Inferior parietal cortex (tissue), 1 donor: ENCODE data around the gene ANKRD66.
"Not testable (repeated sequence)": the region's sequence is repeated elsewhere in the genome, so short reads cannot be mapped to it uniquely, and the experiment has no call there.

Source experiments
- DNase-seq: peaks from one replicate; pipeline ENCODE4 v3.0.0-alpha.2; 2016; ENCODE audit errors: extremely low spot score

The ANKRD66 gene

DNA sequence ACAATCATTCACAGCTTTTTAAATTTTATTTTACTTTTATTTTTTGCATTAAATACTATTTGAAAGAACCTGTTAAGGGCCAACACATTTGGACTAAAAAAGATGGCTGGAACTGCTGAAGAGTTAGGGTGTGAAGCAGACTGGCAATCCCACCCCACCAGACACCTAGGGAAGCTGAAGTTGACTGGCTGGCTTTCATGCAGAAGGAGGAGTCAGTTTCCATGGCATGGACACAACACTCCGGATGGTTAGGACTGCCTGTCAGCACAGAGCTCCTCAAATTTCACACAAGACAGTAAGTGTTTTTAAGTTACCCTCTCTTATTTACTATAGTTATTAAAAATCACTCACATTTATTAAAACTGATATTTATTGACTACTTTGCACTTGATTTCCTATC is at the start of gene ANKRD66:
Gene ANKRD66, plus strand, starts transcription at position 238 of the 400 bp plus-strand sequence. CDS start 5,016 bp downstream, outside the sequence.
- no peak for DNase-seq

DNA sequence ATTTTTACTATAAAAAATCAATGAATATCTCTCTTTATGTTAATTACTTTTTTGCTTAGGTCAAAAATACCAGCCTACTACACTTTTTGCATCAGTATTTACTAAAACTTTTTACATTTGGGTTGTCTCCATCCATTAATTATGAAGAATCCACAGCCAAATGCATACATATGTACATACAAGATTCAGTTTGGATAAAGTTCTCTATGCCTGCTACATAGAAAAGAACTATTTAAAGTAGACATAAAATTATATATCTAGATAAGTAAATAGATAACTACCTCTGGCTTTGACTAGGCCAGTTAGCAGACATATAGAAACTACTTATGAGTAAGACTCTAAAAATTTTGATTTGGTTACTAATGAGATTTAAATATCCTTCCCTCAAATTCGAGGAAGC is 46.8 kb upstream of the ANKRD66 start:
- no peak for DNase-seq

DNA sequence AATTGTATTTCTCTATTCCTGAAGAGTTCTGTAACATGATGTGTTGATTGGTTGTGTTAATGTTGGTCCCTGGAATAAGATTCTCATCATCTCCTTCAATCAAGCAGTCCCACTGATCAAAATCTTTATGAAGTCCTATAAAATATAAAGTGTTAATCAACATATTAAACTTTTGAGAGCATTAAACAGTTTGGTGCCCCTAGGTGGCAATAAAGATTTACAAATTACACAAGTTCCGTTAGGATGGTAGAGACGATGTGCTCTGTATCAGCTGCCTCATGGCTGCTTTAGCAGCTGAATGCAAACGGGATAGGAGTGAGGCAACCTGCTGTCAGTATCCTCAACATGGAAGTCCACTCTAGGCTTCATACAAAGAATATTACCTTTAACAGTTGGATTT is 42.2 kb upstream of the ANKRD66 start:
- DNase-seq = peak; percentile 44

DNA sequence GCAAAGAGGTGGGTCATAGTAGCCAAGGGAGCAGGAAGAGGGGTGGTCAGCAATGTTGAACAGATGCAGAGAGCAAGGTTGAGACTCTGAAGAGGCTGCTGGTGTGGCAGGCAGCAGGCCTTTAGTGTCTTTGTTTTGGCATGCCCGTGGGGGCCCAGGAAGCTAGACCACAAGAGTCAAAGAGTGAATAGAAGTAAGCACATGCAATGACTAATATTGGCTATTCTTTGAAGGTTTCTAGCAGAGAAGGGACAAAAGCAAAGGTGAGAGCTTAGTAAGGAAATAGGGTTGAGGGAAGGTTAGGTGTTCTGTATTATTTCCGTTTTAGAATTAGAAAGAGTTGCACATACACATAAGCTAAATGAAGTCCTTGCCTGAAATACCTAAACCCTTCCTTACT is 40.3 kb upstream of the ANKRD66 start:
- no peak for DNase-seq

DNA sequence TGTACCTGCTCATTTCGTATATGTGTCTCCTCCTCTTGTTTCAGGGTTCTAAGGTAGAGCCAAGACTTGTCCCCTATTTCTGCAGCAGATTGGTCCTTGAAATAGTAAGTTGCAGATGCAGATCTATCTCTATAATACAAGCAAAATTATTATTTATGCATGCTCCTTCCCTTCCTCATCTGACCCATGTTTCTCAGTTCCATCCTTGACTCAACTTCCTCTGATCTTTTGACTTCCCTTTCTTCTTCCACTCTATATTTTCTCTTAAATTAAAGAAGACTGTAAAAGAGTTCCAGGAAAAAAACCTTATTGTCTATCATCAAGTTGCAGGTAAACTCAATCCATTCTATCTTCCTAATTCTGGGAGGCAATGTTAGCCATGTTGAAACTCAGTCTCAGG is 35.2 kb upstream of the ANKRD66 start:
- no peak for DNase-seq

DNA sequence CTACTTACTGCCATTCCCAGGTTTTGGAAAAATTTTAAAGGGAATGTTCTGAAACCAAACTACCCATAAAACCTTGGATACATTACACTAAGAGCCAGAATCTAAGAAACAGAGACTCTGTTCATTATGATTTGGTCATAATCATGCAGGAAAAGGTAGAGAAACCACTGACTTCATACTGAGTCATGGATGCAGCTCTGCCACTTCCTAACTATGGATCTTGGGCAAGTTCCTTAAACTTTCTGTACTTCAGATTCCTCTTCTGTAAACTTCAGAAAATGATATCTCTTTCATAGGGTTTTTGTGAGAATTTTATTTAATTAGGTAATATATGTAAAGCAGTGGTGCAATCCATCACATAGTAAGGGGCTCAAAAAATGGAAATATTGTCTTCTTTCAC is 31.6 kb upstream of the ANKRD66 start:
- DNase-seq = no peak

DNA sequence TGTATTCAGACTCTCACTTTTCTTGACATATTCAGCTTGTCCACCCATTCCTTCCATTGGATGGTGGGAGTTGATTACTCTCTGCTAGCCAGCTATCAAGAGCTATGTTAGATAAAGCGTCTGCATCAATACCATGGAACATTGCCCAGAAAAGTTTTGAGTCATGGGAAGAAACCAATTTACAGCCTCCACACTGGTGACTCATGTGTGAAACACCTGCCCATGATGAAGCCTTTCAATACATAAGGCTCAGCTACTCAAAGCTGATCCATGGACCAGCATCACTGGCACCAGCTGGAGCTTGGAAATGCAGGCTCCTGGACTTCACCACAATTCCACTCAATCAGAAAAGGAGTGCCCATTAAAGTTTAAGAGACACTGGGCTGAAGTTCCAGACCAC is 27.6 kb upstream of the ANKRD66 start:
- no peak for DNase-seq

DNA sequence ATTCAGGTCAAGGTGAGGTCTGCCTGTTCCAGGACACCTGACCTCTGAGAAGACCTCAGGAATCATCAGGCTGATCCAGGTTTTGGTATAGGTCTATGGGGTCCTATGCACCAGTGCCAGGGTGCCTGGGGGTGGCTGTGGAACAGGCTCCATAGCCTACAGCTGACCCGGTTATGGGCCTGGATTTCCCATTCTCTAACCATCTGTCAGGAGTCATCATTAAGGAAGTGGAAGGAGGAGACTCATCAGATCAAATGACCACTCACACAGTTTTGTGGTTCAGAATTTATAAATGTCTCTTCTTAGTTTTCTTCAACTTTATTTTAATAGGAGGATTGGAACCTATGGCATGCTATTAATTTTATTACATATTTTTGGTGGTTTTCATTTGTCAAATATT is 26.3 kb upstream of the ANKRD66 start:
- DNase-seq = no peak

DNA sequence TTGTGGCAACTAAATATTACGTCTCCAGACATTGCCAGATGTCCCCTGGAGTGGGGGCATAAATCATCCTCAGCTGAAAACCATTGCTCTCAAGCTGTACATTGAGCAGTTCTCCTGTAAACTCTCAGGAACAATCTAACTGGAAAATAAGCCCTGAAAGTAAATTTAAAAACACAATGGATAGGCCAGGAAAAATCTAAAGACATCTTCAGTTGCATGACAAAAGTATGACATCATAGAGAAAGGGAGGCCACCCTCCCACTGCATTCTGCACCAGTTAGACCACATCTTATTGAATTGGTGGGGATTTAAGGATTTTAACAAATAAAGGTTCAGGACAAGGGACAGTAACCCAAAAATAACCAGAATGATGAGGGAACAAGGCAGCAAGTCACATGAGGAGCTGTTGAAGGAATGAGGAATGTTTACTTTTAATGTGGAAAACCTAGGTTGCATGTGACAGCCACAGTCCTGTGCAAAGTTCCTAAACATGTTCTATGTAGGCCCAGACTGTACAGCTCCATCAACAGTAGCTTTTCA is 16.9 kb upstream of the ANKRD66 start:
- DNase-seq = no peak

DNA sequence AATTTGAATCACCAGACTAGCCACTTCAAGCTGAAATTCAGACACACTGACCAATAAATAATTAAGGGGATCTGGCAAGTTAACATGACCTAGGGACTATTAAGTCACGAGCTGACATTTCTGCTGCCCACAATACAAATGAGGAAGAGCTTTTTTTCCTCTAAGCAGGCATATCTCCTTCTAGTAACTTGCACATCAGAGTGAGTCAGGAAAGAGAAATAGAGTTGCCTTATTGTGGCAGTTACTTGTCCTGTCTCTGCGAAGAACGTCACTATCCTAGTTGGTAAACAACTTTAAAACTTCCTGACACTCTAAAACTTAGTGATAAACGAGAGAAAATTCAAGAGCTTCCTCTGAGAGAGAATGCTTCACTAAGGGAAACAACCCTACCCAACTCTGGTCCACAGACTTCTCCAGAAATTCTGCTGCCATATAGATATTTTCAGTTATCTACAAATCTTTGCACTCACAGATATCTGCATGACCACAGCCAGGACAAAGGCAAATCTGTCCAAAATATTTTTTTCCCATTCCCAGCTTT is 15.7 kb upstream of the ANKRD66 start:
- DNase-seq = no peak

DNA sequence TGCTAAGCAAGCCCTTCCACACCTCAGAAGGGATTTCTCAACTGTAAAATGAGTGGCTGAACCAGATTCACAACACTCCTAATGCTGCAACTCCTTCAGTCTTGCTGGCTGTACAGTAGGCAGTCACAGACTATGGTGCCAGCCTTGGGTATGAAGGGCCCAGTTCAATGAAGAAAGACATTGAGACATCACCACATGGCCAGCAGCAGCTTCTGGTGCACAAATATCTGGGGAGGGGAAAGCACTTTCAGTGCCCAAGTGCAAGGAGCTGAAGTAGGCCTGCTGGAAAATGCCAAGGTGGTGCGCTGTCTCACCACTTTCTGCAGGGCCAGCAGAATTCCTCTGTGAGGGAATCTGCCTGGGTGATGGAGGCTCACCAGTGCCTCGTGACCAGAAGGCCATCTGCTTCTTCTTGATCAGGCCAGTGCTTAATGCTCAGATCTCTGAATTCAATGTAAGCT is 13.4 kb upstream of the ANKRD66 start:
- DNase-seq = peak; percentile 6

DNA sequence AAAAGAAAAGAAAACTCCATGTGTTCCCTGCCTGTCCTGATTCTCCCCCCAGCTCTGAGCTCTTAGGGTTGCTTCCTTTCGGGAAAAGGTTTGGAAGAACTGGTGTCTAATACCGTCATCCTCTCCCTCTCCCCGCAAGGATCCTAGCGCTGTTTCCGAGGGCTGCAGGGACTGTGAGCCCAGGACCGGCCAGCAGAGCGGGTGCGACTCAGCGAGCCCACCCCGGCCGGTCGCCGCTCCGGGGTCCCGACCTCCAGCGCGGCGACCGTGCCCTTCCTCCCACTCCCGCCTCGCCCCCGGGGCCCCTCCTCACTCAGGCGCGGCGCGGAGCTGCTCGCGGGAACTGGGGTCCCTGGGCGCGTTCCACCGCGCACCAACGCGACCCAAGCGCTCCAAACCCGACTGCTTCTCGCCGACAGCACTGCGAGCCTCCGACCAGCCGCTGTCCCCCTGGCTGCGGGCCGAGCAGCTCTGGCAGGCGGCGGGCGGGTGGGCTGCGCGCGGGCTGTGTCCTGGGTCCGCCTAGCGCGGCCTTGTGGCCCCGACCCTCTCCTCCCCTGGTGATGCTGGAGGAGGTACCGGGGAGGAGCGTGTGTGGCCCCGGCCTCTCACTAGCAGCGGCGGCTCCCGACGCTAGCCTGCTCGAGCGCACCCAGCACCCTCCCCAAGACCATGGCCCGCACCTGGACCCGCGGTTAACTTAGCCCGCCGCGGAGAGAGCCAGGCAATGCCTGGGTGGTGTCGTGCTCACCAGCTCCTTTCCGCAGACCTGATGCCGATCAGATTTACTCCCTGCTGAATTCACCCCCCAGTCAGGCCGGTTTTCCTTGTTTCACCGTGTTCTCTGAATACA is 11.6 kb upstream of the ANKRD66 start, which contains the start of gene PLA2G7:
Gene PLA2G7, minus strand, starts transcription at position 509 of the 853 bp plus-strand sequence. CDS start 12,484 bp downstream, outside the sequence.
- peak; percentile 17 for DNase-seq

DNA sequence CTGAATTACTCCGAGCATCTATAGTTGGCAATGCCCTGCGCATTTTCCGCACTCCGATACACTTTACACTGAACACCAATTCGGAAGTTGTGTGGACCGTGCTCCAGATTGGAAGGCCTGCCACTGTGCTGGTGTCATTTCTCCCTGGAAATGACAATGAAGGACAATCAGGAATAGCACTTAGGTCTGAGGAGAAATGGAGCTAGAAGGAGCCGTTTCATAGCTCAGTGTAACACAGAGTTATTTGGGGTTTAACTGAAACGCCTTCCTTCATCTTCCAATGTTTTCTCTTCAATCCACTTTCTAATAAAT is 11.1 kb upstream of the ANKRD66 start:
- DNase-seq = peak; percentile 27

DNA sequence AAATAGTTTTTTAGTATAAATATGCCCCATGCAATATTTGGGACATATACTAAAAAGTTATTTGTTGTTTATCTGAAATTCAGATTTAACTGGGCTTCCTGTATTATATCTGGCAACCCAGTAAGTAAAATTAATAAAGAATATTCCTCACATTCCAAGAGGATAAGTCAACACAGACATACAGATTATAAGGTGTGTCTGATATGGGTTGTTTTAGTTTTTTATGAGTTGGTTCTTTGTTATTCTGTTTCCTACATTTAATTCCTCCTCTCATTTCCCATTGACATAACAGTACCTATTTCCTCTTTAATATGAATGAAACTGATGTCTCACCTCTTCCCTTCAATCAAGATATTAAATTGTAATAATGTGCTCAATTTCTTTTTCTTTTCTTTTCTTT is 9.8 kb upstream of the ANKRD66 start:
- no peak for DNase-seq

DNA sequence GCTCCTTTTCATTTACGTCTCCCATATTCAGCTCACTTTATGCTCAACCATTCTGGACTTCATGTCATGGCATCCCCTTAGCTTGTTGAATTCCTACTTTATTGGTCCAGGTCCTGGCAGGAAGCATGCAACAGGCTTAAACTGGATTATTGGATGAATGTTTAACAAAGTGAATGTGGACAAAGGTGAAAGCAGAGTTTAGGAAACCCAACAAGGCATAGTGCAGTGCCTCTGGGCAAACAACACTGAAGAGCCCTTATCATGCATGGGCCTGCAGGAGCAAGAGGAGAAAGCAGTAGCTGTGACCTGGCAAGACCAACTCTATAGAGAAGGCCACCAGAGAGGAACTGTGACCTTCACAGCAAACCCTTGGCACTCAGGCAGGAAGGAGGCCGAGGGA is 5.3 kb upstream of the ANKRD66 start:
- DNase-seq = no peak

DNA sequence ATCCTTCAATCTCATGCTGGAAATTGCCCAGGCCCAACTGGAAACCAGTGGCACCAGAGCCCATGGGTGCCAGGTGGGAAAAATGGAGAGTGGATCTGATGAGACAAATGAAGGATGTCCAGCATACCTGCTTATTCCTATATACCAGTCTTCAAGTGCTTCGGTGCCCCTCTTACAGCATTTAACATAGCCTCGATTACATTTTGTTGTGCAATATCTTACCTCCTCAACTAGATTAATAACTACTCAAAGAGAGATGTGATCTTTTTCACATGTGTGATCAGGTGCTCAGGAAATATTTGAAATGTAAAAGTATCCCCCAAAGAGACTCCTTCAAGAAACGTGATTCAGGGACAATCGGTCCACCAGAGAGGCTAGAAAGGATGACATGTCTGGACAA is 4.8 kb upstream of the ANKRD66 start:
- DNase-seq = no peak

DNA sequence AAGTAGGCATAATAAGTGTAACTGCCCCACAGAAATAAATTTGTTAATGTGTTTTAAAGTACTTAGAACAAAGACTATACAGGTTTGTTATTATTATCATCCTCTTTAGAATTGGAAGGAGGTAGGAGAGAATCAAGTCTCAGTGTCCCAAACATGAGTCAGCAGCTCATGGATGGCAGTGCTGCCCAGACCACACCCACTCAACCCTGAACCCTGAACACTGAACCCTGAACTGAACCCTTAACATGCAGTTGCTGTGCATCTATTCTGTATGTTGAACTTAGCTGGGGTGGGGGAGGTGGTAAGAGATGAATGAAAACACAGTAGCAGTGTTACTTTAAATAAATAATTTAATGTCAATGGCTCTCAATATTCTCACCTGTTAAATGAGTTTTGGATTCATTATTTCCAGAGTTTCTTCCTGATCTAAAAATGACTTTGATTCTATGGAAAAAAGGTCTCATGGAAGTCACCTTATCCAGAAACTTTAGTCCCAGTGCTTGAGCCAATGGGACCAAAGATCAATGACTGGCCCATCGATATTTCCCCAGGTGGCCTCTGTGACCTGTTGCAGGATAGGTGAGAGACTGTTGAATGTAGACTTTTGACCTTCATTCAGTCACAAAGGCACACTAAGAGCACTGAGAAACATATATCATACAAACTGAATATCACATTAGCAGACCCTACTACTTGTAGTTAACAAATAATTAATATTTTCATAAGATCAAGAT is 3.1 kb upstream of the ANKRD66 start:
- no peak for DNase-seq

DNA sequence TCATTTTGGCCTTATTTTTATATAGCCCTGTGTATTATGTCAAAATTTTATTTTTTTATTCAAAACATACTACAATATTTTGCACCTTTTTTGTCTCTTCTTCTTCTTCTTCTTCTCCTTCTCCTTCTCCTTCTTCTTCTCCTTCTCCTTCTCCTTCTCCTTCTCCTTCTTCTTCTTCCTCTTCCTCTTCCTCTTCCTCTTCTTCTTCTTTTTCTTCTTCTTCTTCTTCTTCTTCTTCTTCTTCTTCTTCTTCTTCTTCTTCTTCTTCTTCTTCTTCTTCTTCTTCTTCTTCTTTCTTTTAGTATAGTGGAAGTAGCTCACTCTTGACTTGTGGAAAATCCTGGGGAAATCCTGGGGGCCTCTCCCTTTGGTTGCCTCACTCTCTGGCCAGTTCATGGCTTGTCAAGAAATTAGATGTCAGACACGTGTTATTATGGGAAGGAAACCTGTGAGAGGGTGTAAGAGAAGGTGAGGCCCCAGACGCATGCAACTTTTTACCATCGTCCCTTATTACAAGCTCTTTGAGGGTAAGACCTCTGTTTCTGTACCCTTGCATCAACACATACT is 2.5 kb upstream of the ANKRD66 start:
- not testable (repeated sequence) for DNase-seq

DNA sequence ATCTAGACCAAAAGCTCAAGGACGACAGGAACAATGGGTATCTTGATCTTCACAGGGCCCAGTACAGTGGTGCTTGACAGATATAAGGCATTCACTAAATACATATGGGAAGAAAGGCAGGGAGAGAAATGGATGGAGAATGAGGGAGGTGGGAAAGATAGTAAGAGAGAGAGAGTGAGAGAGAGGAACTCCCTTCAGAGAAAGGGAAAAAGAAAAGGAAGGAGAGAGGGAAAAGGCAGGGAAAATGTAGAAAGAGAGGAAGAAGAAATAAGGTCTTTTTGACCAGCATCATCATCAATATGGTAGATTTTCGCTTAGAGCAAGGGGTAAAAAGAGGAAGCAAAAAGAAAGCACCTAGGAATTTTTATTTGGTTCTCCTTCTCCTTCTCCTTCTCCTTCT is 760 bp upstream of the ANKRD66 start:
- DNase-seq = no peak

DNA sequence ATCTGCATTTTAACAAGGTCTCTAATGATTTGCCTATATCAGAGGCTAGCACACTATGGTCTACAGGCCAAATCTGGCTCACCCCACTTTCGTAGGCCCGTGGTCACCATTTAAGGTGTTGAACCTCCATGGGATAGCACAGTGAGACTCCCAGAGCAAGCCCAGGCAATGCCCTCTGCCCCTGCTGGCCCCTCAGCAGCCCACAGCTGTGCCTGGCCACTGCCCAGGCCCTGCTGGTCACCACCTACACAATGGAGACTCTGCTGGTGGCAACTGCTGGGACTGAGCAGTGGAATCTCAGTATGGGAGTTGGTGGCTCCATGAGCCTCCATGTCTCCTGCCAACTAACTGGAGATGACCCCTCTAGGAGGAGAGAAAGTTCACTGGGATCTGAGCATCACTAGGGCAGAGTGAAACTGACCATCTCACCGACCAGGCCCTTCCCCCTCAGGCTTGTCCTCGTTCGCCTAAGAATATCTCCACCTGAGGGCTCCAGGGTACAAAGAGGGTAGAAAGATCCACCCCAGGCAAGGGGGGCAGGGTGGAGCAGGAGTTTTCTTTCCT is 2.3 kb downstream of the ANKRD66 start:
- no peak for DNase-seq

DNA sequence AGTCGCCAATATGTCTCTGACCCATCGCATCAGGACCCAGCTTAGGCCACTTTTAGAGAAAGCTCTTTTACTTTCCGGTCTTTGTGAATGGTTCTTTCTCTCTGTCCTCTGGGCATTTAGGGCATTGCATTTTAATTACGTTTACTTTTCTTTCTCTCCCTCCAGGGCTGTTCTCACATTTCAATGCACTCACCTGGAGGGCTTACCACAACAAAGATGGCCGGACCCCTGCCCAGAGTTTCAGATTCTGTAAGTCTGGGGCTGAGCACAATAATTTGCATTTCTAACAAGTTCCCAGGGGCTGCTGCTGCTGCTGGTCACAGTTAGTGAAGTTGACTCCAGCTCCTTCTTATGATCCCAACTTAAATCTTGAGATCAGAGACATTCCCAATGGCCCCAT is 3.0 kb downstream of the ANKRD66 start:
- DNase-seq = no peak

DNA sequence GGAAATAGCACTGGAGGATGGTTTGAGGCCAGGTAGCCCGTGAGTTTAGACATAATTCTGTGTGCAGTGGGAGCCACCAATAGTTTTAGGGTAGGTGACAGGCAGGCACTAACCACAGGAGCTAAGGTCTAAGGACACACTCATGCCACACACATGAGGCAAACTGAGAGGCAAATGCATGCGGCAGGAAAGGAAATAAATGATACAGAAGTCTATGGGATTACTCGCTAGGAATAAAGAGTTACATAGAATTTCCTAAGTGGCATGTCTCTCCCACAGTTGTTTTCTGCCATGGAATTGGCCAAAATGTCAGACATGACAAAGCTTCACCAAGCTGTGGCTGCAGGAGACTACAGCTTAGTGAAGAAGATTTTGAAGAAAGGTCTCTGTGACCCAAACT is 4.9 kb downstream of the ANKRD66 start:
- no peak for DNase-seq
